NCI-H460 (cell line): ENCODE measurements around the gene NEK6. TPM values are rescaled to one million over a fixed set of nuclear protein-coding genes. Genes with fewer than 3 reads are reported as not detected.

Source experiments
- DNase-seq: peaks from one replicate; pipeline ENCODE4 v3.0.0-alpha.2; 2016; ENCODE audit warnings: low read depth; ENCODE audit errors: extremely low read depth
- polyA plus RNA-seq: library from polyadenylated mRNA; depleted of rRNA; stranded (reverse); fragments of >200 nt; gene quantifications from 2 replicates; pipeline ENCODE4 v1.2.3, GENCODE V29; 2014; cell fraction: nucleus; rRNA removed
- total RNA-seq: library from RNA; depleted of rRNA; stranded (reverse); fragments of >200 nt; shearing (Covaris generic); gene quantifications from 2 replicates; pipeline ENCODE4 v1.2.3, GENCODE V29; 2014; rRNA removed

NEK6 gene
- total RNA-seq = 20.1 and 23.2 TPM in 2 replicates
- 20.3 and 36.9 TPM in 2 replicates for polyA plus RNA-seq

GRCh38 chr9:124257844-124258606, at the start of gene NEK6:
TSS of gene NEK6 (plus strand) at chr9:124257949. CDS start at chr9:124301965, 44,016 bp downstream.
- DNase-seq = no peak

GRCh38 chr9:124208571-124208970, 49.2 kb upstream of the NEK6 start:
- no peak for DNase-seq

GRCh38 chr9:124209279-124209678, 48.5 kb upstream of the NEK6 start:
- DNase-seq = no peak

GRCh38 chr9:124209774-124210173, 48.0 kb upstream of the NEK6 start:
- DNase-seq = no peak

- DNase-seq = no peak
These were observed 47.1 kb upstream of the NEK6 start for GRCh38 chr9:124210697-124211096.

- DNase-seq = no peak
These were observed 45.2 kb upstream of the NEK6 start for GRCh38 chr9:124212381-124213050.

GRCh38 chr9:124213396-124213795, 44.4 kb upstream of the NEK6 start:
- no peak for DNase-seq

- DNase-seq = no peak
These were observed 43.6 kb upstream of the NEK6 start for GRCh38 chr9:124214116-124214515.

GRCh38 chr9:124214596-124215367, 43.0 kb upstream of the NEK6 start:
- DNase-seq = no peak

GRCh38 chr9:124215368-124215910, 42.3 kb upstream of the NEK6 start:
- no peak for DNase-seq

- no peak for DNase-seq
These were observed 41.8 kb upstream of the NEK6 start for GRCh38 chr9:124215956-124216355.

GRCh38 chr9:124216474-124217176, 41.1 kb upstream of the NEK6 start:
- DNase-seq = no peak

GRCh38 chr9:124217836-124218437, 39.8 kb upstream of the NEK6 start:
- no peak for DNase-seq

- no peak for DNase-seq
These were observed 39.2 kb upstream of the NEK6 start for GRCh38 chr9:124218438-124218982.

- DNase-seq = no peak
These were observed 38.7 kb upstream of the NEK6 start for GRCh38 chr9:124218987-124219461.

- no peak for DNase-seq
These were observed 36.8 kb upstream of the NEK6 start for GRCh38 chr9:124220946-124221451.

GRCh38 chr9:124221676-124222075, 36.1 kb upstream of the NEK6 start:
- DNase-seq = no peak

GRCh38 chr9:124222109-124222508, 35.6 kb upstream of the NEK6 start:
- no peak for DNase-seq
